HTERT RPE-1 (cell line): ENCODE results near the gene HS1BP3.

Experiments used
- in situ Hi-C: fragments of 300-500 bp; cut with MboI; formaldehyde crosslinking; loops from 4 replicates; pipeline ENCODE4 v1.14.3; 2020; ENCODE audit warnings: low sequenced_read_pairs

The HS1BP3 gene

GRCh38 chr2:20620271-20620681 lies 30.6 kb downstream of the HS1BP3 start:
- in situ Hi-C loops: no loop called here

- in situ Hi-C loops: no loop called here
These were observed 31.3 kb downstream of the HS1BP3 start for GRCh38 chr2:20619624-20620024.

GRCh38 chr2:20618886-20619521 lies 31.9 kb downstream of the HS1BP3 start:
- in situ Hi-C loops: no loop called here

GRCh38 chr2:20618468-20618885 lies 32.4 kb downstream of the HS1BP3 start:
- in situ Hi-C loops: no loop called here

GRCh38 chr2:20617892-20618467 lies 32.9 kb downstream of the HS1BP3 start:
- in situ Hi-C loops: no loop called here

- in situ Hi-C loops: no loop called here
These were observed 33.8 kb downstream of the HS1BP3 start for GRCh38 chr2:20617081-20617575.

GRCh38 chr2:20616341-20616871 lies 34.5 kb downstream of the HS1BP3 start:
- in situ Hi-C loops: no loop called here

GRCh38 chr2:20615466-20616241 lies 35.2 kb downstream of the HS1BP3 start:
- in situ Hi-C loops: no loop called here

GRCh38 chr2:20615068-20615465 lies 35.8 kb downstream of the HS1BP3 start:
- in situ Hi-C loops: no loop called here

- in situ Hi-C loops: no loop called here
These were observed 36.5 kb downstream of the HS1BP3 start for GRCh38 chr2:20614201-20615067.

GRCh38 chr2:20612925-20613916 lies 37.7 kb downstream of the HS1BP3 start:
- in situ Hi-C loops: no loop called here

- in situ Hi-C loops: no loop called here
These were observed 39.0 kb downstream of the HS1BP3 start for GRCh38 chr2:20611844-20612356.

GRCh38 chr2:20611077-20611843 lies 39.6 kb downstream of the HS1BP3 start:
- in situ Hi-C loops: no loop called here

GRCh38 chr2:20609995-20610357 lies 40.9 kb downstream of the HS1BP3 start:
- in situ Hi-C loops: no loop called here

GRCh38 chr2:20609349-20609994 lies 41.4 kb downstream of the HS1BP3 start:
- in situ Hi-C loops: no loop called here

- in situ Hi-C loops: no loop called here
These were observed 42.1 kb downstream of the HS1BP3 start for GRCh38 chr2:20608666-20609348.

GRCh38 chr2:20607446-20607845 lies 43.5 kb downstream of the HS1BP3 start:
- in situ Hi-C loops: no loop called here

GRCh38 chr2:20606198-20606597 lies 44.7 kb downstream of the HS1BP3 start:
- in situ Hi-C loops: no loop called here
